ENCODE data around the gene SNF8. TPM values are rescaled to one million over a fixed set of nuclear protein-coding genes. Genes with fewer than 3 reads are reported as not detected.

SNF8 gene
- total RNA-seq, 3 donors from 2014 or later = 75.7 to 83.4 (median 76.7) TPM

DNA sequence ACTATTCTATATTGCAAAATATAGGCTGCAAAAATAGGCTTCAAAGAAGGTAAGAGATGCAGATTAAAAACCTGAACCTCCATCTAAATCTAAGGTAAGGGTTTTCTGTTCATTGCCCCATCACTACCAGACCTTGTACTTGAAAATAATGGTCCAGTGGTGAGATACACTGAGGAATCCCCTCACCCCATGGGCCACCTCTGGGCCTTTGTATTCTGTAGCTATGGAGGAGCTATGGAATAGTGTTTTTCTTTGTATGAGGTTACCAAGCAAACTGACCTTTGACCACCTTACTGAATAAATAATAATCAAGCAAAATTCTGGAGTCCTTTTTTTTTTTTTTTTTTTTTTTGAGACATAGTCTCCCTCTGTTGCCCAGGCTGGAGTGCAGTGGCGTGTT, 41.2 kb downstream of the SNF8 start:
- Histone ChIP-seq H3K4me3 (no peak overlapping the region), H3K4me1 (no peaks in the 10 kb centered on the region), H3K27ac (no peak overlapping the region), H3K9me3 (no peaks in the 10 kb centered on the region), H3K27me3 (no peaks in the 10 kb centered on the region), H3K36me3 (no peaks in the 10 kb centered on the region)
- intact Hi-C loops (cut with DNase I; ENCODE audit: low total_unique reads) = no loop called here
- TF ChIP-seq POLR2AphosphoS5 (IDR thresholded peaks at IDR 0.05) (no peak), POLR2A (IDR thresholded peaks at IDR 0.05) (no peak)
- no peak for DNase-seq (ENCODE audit: low spot score in 2 of 2)

GRCh38 chr17:48901241-48901640, 43.4 kb downstream of the SNF8 start:
- intact Hi-C loops (cut with DNase I; ENCODE audit: low total_unique reads) = no loop called here

DNA sequence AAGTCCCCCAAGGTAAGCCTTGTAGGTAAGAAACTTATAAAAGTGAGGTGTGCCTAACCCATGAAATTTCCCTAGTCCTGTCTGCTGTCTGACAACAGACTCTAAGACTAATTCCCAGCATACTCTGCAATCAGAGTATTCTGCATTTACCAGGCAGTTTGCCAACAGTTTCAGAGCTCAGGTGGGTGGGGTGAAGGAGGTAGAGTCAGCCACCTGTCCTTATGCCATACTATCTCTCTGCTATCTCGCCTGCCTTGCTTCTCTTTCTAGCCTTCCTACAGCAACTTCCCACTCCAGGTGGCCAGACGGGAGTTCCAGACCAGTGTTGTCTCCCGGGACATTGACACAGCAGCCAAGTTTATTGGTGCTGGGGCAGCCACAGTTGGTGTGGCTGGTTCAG, 49.8 kb downstream of the SNF8 start:
- no peak for TF ChIP-seq CTCF (IDR thresholded peaks at IDR 0.05)
- TF ChIP-seq POLR2A (IDR thresholded peaks at IDR 0.05) = no peak
- TF ChIP-seq POLR2AphosphoS5 (IDR thresholded peaks at IDR 0.05) = no peak
- no peak for DNase-seq (ENCODE audit: low spot score in 2 of 2)
- no peaks in the 10 kb centered on the region for H3K9me3 ChIP-seq
- intact Hi-C loops (cut with DNase I; ENCODE audit: low total_unique reads) = no loop called here
- H3K4me1 ChIP-seq = peaks cover 0 to 10% of the 10 kb centered on the region in 2 donors
- H3K27me3 ChIP-seq = no peaks in the 10 kb centered on the region
- H3K36me3 ChIP-seq = peaks cover 5% of the 10 kb centered on the region
- H3K4me3 ChIP-seq = no peak overlapping the region
- no peak overlapping the region for H3K27ac ChIP-seq

More at GRCh38 chr17:48901241-48901640, 43.4 kb downstream of the SNF8 start:
- Histone ChIP-seq H3K27ac (no peak overlapping the region), H3K36me3 (peaks cover 4% of the 10 kb centered on the region), H3K4me3 (no peak overlapping the region), H3K9me3 (no peaks in the 10 kb centered on the region), H3K4me1 (no peaks in the 10 kb centered on the region), H3K27me3 (no peaks in the 10 kb centered on the region)
- no peak for DNase-seq (ENCODE audit: low spot score in 2 of 2)
- TF ChIP-seq CTCF (IDR thresholded peaks at IDR 0.05) (no peak), POLR2A (IDR thresholded peaks at IDR 0.05) (no peak), POLR2AphosphoS5 (IDR thresholded peaks at IDR 0.05) (no peak)

DNA sequence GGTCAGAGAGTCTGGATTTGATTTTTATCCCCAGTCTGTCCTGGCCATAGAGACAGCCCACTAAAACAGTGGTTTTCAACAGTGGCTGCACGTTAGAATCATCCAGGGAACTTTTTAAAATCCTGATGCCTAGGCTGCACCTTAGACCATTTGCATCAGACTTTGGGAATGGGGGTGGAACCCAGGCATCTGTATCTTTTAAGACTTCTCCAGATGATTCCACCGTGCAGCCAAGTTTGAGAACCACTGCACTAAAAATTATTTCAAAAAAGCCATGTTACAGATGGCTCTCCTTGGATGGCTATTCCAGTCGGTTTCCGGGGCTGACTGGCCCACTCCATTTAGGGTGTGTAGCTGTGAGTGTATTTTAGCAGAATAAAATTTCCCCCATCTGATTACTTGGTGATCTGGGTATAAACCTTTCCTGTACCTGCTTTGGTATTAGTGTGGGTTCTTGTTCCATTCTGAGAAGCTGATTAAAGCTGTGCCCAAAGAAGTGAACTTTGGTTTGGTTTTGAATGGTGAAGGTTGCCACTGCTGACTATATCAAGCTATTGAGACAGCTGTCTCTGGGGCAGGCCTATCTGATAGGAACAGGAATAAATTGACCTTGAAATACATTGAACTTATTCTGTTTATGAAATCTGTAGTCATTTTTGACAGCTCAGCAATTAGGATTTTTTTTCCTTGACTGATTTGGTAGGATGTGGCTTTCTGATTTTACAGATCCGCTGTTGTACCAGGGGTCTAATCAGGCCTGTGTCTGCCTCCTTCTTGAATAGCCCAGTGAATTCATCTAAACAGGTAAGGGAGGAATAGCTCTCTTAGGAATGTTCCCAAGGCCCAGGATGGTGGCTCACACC, 50.8 kb downstream of the SNF8 start:
- Histone ChIP-seq H3K36me3 (peaks cover 5% of the 10 kb centered on the region), H3K27me3 (no peaks in the 10 kb centered on the region), H3K27ac (no peak overlapping the region), H3K4me1 (peaks cover 0 to 10% of the 10 kb centered on the region in 2 donors), H3K9me3 (no peaks in the 10 kb centered on the region), H3K4me3 (peak overlapping the region; percentile 63 to 87 (median 70))
- no peak for DNase-seq (ENCODE audit: low spot score in 2 of 2)
- intact Hi-C loops (cut with DNase I; ENCODE audit: low total_unique reads) = no loop called here
- TF ChIP-seq POLR2A (IDR thresholded peaks at IDR 0.05) (no peak), CTCF (IDR thresholded peaks at IDR 0.05) (no peak), POLR2AphosphoS5 (IDR thresholded peaks at IDR 0.05) (no peak)

GRCh38 chr17:48892940-48893645, 51.5 kb downstream of the SNF8 start:
- Histone ChIP-seq H3K4me1 (peaks cover 0 to 10% of the 10 kb centered on the region in 2 donors), H3K36me3 (peaks cover 5% of the 10 kb centered on the region), H3K27ac (peak overlapping the region; percentile 71 to 83), H3K27me3 (no peaks in the 10 kb centered on the region), H3K9me3 (no peaks in the 10 kb centered on the region), H3K4me3 (peak overlapping the region; percentile 63 to 87 (median 70))
- intact Hi-C loops (cut with DNase I; ENCODE audit: low total_unique reads) = no loop called here
- no peak for DNase-seq (ENCODE audit: low spot score in 2 of 2)
- TF ChIP-seq POLR2A (IDR thresholded peaks at IDR 0.05) (no peak), CTCF (IDR thresholded peaks at IDR 0.05) (no peak), POLR2AphosphoS5 (IDR thresholded peaks at IDR 0.05) (no peak)

Data from breast epithelium (tissue), 4 donors.